ENCODE results near the gene HARS1. TPM values are rescaled to one million over a fixed set of nuclear protein-coding genes. Genes with fewer than 3 reads are reported as not detected.

HARS1 gene
- total and polyA plus RNA-seq, 2 of the 13 experiments (the other 11 are each of a cell fraction or from before 2014, with no cell fraction given) = 36.9 to 66.2 TPM

GRCh38 chr5:140700177-140701144, 9.3 kb upstream of the HARS1 start, which contains the start of gene ZMAT2 (continued):
- TF ChIP-seq, protein P1, sequence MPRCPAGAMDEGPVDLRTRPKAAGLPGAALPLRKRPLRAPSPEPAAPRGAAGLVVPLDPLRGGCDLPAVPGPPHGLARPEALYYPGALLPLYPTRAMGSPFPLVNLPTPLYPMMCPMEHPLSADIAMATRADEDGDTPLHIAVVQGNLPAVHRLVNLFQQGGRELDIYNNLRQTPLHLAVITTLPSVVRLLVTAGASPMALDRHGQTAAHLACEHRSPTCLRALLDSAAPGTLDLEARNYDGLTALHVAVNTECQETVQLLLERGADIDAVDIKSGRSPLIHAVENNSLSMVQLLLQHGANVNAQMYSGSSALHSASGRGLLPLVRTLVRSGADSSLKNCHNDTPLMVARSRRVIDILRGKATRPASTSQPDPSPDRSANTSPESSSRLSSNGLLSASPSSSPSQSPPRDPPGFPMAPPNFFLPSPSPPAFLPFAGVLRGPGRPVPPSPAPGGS (CRISPR knock-in tag; IDR thresholded peaks at IDR 0.05) = peak; percentile 31; the same call in 1 of the 2 replicates
- peak; percentile 41 for TF ChIP-seq CBX1 (IDR thresholded peaks at IDR 0.05; ENCODE audit: low read depth)
- TF ChIP-seq, protein P2, sequence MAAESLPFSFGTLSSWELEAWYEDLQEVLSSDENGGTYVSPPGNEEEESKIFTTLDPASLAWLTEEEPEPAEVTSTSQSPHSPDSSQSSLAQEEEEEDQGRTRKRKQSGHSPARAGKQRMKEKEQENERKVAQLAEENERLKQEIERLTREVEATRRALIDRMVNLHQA (CRISPR knock-in tag; IDR thresholded peaks at IDR 0.05) = no peak
- TF ChIP-seq, protein P3, sequence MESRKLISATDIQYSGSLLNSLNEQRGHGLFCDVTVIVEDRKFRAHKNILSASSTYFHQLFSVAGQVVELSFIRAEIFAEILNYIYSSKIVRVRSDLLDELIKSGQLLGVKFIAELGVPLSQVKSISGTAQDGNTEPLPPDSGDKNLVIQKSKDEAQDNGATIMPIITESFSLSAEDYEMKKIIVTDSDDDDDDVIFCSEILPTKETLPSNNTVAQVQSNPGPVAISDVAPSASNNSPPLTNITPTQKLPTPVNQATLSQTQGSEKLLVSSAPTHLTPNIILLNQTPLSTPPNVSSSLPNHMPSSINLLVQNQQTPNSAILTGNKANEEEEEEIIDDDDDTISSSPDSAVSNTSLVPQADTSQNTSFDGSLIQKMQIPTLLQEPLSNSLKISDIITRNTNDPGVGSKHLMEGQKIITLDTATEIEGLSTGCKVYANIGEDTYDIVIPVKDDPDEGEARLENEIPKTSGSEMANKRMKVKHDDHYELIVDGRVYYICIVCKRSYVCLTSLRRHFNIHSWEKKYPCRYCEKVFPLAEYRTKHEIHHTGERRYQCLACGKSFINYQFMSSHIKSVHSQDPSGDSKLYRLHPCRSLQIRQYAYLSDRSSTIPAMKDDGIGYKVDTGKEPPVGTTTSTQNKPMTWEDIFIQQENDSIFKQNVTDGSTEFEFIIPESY (CRISPR knock-in tag; IDR thresholded peaks at IDR 0.05) = no peak
- TF ChIP-seq RBM22 (optimal IDR thresholded peaks at IDR 0.05; ENCODE audit: low read length) = peak; percentile 87
- TF ChIP-seq, protein P4, sequence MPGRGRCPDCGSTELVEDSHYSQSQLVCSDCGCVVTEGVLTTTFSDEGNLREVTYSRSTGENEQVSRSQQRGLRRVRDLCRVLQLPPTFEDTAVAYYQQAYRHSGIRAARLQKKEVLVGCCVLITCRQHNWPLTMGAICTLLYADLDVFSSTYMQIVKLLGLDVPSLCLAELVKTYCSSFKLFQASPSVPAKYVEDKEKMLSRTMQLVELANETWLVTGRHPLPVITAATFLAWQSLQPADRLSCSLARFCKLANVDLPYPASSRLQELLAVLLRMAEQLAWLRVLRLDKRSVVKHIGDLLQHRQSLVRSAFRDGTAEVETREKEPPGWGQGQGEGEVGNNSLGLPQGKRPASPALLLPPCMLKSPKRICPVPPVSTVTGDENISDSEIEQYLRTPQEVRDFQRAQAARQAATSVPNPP (CRISPR knock-in tag; IDR thresholded peaks at IDR 0.05) = no peak
- peak; percentile 90 for TF ChIP-seq DNMT3B (CRISPR knock-in tag; conservative IDR thresholded peaks at IDR 0.05)
- TF ChIP-seq ZMAT3 (CRISPR knock-in tag; conservative IDR thresholded peaks at IDR 0.05) = no peak
- TF ChIP-seq ZNF253 (CRISPR knock-in tag; IDR thresholded peaks at IDR 0.05; ENCODE audit: borderline replicate concordance) = no peak
- TF ChIP-seq PHF20 (CRISPR knock-in tag; IDR thresholded peaks at IDR 0.05) = peak; percentile 96
- no peak for TF ChIP-seq ZNF138 (CRISPR knock-in tag; IDR thresholded peaks at IDR 0.05; ENCODE audit: low read depth)
- TF ChIP-seq ZNF547 (CRISPR knock-in tag; IDR thresholded peaks at IDR 0.05) = peak; percentile 29; the same call in 1 of the 2 replicates
- TF ChIP-seq, protein P5, sequence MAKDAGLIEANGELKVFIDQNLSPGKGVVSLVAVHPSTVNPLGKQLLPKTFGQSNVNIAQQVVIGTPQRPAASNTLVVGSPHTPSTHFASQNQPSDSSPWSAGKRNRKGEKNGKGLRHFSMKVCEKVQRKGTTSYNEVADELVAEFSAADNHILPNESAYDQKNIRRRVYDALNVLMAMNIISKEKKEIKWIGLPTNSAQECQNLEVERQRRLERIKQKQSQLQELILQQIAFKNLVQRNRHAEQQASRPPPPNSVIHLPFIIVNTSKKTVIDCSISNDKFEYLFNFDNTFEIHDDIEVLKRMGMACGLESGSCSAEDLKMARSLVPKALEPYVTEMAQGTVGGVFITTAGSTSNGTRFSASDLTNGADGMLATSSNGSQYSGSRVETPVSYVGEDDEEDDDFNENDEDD (CRISPR knock-in tag; IDR thresholded peaks at IDR 0.05; ENCODE audit: borderline replicate concordance) = no peak
- TF ChIP-seq NAIF1 (CRISPR knock-in tag; IDR thresholded peaks at IDR 0.05; ENCODE audit: borderline replicate concordance) = peak; percentile 44; the same call in 1 of the 2 replicates
- TF ChIP-seq, protein P6, sequence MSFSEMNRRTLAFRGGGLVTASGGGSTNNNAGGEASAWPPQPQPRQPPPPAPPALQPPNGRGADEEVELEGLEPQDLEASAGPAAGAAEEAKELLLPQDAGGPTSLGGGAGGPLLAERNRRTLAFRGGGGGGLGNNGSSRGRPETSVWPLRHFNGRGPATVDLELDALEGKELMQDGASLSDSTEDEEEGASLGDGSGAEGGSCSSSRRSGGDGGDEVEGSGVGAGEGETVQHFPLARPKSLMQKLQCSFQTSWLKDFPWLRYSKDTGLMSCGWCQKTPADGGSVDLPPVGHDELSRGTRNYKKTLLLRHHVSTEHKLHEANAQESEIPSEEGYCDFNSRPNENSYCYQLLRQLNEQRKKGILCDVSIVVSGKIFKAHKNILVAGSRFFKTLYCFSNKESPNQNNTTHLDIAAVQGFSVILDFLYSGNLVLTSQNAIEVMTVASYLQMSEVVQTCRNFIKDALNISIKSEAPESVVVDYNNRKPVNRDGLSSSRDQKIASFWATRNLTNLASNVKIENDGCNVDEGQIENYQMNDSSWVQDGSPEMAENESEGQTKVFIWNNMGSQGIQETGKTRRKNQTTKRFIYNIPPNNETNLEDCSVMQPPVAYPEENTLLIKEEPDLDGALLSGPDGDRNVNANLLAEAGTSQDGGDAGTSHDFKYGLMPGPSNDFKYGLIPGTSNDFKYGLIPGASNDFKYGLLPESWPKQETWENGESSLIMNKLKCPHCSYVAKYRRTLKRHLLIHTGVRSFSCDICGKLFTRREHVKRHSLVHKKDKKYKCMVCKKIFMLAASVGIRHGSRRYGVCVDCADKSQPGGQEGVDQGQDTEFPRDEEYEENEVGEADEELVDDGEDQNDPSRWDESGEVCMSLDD (CRISPR knock-in tag; IDR thresholded peaks at IDR 0.05; ENCODE audit: borderline replicate concordance) = no peak
- TF ChIP-seq POLR2AphosphoS5 (IDR thresholded peaks at IDR 0.05; ENCODE audit: low read depth, low read length) = peak; percentile 93
- no peak; the same call in 1 of the 2 replicates for TF ChIP-seq ZNF556 (CRISPR knock-in tag; IDR thresholded peaks at IDR 0.05; ENCODE audit: borderline replicate concordance)
- TF ChIP-seq TARDBP (CRISPR knock-in tag; IDR thresholded peaks at IDR 0.05) = peak; percentile 78
- TF ChIP-seq SP5 (CRISPR knock-in tag; IDR thresholded peaks at IDR 0.05; ENCODE audit: borderline replicate concordance, low read depth) = 0 out of 2 replicates have a peak, but pooled peaks have one; percentile 12
- peak; percentile 80; the same call in 1 of the 2 replicates for TF ChIP-seq SMAD3 (CRISPR knock-in tag; IDR thresholded peaks at IDR 0.05)
